Ovary (tissue), 3 donors: ENCODE measurements around the gene TULP1.

Experiments
- EP300 ChIP-seq: sonication (generic); formaldehyde crosslinking; IDR thresholded peaks from one replicate; pipeline ENCODE4 v1.6.1; 2017; ENCODE audit warnings: antibody characterized with exemption
- POLR2A ChIP-seq: fragments of 450-650 bp; IDR thresholded peaks from one replicate; pipeline ENCODE4 v1.6.1; 2017; ENCODE audit warnings: antibody characterized with exemption, mild to moderate bottlenecking, moderate library complexity
- TF ChIP-seq, protein P1 (sequence below), 3 donors: fragments of 450-650 bp in 2 of 3; fragments of 200-600 bp in 1 of 3; IDR thresholded peaks; one replicate each; pipeline versions ENCODE4 v1.5.1 to v1.8.0; 2016 to 2022; ENCODE audit warnings: antibody characterized with exemption in 3 of 3, mild to moderate bottlenecking in 1 of 3
- donor health status: DM: no; HTN: no; CAD: no.

DNA sequence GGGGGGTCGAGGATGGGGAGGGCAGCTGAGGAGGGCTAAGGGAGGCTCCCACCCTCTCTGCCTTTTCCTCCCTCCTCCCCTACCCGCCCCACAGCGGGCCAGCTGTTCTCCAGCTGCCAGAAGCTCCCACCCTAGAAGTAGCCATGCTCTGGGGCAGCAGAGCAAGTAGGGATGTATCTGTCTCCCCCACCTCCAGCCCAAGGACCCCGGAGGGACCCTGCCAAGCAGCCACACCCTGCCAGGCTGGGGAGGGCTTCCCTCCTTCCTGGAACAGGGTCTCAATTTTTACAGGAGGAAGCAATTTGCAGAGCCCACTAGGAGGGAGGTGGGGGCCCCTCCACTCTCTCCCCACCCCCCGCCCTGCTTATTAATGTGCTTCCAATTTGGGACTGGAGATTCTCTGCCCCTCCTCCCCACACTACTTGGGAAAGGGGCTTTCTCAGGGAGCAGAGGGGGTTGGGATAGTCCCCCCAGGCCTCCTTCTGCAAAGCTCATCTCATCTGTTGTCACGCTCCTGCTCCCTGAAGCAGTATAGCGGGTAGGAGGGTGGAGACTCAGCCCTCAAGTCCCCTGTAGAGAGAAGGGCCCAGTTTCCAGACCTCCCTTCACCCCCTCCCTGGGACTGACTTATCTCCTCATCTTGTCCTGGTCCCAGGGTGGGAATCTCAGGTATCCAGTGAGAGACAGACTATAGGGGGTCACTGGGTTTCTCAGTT, 20.3 kb downstream of the TULP1 start:
- TF ChIP-seq, protein P1, sequence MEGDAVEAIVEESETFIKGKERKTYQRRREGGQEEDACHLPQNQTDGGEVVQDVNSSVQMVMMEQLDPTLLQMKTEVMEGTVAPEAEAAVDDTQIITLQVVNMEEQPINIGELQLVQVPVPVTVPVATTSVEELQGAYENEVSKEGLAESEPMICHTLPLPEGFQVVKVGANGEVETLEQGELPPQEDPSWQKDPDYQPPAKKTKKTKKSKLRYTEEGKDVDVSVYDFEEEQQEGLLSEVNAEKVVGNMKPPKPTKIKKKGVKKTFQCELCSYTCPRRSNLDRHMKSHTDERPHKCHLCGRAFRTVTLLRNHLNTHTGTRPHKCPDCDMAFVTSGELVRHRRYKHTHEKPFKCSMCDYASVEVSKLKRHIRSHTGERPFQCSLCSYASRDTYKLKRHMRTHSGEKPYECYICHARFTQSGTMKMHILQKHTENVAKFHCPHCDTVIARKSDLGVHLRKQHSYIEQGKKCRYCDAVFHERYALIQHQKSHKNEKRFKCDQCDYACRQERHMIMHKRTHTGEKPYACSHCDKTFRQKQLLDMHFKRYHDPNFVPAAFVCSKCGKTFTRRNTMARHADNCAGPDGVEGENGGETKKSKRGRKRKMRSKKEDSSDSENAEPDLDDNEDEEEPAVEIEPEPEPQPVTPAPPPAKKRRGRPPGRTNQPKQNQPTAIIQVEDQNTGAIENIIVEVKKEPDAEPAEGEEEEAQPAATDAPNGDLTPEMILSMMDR (IDR thresholded peaks at IDR 0.05) = no peak
- TF ChIP-seq POLR2A (no peak), EP300 (no peak)
